Dermis blood vessel endothelial cell (primary cell): ENCODE results near the gene CNIH3. TPM values are rescaled to one million over a fixed set of nuclear protein-coding genes. Genes with fewer than 3 reads are reported as not detected.

ENCODE experiments used
- DNase-seq: peaks from one replicate; pipeline ENCODE4 v3.0.0; 2010
- total RNA-seq: library from RNA; depleted of rRNA; stranded (reverse); fragments of >200 nt; gene quantifications from 2 replicates; pipeline ENCODE4 v1.2.3, GENCODE V29; 2014

The CNIH3 gene
- total RNA-seq, 1 donor from 2014 or later: 1.4 TPM

DNA sequence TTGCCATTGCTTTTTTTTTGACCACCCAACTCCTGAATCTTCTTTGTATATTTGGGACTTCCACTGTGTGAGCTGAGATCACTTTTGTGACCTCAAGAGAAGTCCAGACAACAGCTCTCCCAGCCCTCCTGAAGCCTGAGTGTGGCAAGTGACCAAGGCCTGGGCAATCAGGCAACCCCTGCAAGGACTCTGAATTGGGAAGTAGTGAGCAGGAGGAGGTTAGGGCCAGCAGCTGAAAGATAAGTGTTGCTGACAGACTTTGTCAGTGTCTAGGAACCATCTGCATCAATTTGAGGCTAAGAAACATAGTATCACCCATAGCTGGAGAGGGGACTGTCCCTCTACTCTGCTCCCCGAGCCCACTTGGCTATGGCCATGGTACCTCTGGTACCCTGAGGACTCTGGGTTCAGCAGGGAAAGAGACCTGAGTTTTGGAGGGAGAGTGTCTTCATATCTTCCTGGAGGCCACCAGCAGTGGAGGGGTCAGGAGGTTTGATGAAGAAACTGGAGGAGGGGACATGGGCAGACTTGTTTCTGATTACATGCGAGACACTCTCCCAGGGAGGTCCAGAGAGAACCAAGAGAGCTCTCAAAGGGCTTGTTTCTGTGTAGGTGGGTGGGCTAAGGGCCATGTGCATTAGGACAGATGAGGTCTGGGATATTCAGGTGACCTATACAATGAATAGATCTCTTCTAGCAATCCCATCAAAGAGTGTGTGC is 166.3 kb downstream of the CNIH3 start:
- no peak for DNase-seq

DNA sequence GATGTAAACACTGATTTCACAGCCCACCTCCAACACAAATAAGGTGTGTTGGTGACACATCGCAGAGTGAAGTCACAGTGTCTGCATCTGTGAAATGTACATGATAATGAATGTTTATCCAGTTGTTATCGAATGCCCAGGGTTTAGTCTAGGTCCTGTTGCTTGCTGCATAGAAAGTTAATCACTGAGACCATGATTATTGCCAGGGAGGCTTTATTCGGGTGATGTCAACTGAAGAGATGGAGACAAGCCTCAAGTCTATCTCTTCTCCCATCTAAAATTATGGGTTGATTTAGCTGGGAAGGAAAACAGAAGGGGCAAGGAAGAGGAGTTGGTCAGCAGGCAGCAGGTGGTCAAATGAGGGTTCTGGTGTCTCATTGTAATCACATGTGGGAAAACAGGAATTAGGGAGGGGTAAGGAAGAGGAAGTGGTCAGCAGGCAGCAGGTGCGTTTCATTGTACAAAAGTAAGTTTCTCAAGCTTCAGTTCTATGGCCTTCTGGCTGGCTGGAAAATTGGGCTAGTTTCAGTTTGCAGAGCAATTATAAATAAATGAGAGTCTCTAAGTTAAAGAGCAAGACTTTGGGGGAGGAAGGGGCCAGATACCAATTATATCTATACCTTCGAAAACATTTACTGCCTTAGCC is 167.0 kb downstream of the CNIH3 start:
- DNase-seq: peak; percentile 2

DNA sequence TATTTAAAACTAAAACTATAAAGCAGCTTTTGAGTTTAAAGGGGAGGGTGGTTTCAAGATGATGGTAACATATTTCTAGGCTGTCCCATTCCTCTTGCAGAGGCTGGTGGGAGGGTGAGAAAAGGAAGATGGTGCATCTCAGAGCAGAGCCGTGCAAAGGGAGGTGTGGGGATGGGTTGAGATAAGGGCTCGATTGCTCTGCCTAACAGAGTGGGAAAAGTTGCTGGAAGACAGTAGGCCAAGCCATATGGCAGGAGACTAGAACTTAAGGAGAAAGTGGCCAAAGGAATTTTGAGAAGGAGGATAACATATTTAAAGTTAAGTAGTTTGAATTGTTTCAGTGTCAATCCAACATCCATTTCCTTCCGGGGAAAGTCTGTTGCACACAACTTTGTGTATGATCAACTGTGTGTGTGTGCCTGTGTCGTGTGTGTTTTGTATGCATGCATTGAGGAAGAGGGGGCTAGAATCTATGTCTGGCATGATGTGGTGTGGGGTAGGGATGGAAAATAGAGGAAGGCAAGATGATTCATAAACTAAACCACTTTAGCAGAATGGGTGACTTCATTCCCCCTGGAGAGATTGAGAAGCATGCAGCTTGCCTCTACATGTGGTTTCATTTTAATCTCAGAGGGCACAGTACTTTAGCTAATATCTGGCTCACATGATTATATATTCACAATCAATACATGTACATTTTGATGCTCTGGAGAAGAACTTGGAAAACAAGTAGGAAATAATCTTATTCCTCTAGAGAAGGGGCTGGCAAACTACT is 168.3 kb downstream of the CNIH3 start:
- no peak for DNase-seq

DNA sequence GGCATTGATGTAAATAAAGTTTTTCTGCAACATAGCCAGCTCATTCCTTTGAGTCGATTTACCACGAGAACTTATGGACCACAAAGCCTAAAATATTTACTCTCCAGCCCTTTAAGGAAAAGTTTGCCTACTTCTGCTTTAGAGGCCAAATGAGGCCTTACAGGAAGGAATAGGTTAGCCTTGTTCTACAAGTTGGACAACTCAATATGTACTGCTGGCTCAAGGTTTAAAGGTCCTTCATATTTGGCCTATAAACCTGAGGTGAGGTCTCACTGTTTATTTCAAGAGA is 168.9 kb downstream of the CNIH3 start:
- no peak for DNase-seq

DNA sequence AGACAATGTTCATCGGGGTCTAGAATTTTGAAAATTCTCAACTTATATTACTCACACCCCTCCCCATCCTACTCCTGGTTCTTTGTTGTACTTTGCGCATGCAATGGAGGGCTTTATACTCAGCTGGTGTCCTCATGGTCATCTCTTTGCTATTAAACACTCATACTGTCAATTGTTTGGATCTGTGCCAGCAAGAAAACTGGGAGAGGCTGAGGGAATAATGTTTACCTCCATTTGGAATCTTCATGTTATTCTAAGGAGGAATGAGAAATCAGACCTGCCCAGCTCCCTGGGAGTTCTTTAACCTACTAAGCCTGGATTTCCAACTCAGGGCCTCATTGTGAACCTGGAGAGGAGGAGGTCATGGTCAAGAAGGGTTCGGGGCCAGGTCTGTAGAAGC is 169.5 kb downstream of the CNIH3 start:
- DNase-seq: no peak

DNA sequence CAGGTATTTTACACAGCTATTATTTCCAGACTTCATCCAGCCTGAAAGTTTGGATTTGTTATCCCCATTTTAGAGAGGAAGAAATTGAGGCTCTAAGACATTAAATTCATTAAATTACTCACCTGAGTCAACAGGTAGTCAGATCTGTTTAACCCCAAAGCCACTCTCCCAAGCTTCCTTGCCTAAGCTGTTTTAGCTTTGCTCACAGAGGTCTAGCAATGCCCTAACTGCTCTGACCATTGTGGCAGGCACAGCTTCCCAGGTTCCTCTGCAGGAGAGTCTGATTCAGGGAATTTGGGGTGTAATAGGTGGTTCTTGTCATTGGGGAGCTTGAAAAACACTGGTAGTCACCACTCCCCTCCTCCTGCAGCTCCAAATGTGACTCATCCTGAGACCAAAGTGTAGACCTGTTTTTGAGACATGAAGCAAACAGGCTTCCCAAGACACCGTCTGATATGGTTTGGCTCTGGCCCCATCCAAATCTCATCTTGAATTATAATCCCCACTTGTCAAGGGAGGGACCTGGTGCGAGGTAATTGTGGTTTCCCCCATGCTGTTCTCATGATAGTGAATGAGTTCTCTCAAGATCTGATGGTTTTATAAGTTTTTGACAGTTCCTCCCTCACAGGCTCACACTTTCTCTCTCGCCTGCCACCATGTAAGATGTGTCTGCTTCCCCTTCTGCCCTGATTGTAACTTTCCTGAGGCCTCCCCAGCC is 170.6 kb downstream of the CNIH3 start:
- no peak for DNase-seq

DNA sequence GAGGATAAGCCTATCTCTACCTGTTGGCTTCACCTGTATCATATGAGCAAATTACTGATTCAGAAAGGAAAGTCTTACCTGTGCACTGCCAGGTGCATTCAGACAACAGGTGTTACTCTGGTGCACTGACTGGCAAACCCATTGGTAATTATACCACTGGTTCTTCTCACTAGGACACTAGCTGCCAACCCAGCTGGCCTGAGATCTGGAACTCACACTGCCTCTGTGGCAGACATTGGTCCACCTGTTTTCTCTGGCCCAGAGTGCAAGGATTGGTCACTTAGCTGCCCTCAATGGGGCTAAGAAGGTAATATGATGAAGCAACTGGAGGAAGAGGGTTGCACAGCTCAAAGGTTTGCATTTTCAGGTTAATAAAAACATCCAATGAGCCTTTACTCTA is 173.2 kb downstream of the CNIH3 start:
- DNase-seq: no peak

Other genes with a start within 250 kb of the CNIH3 start
- gene WDR26, start 181.5 kb upstream of the CNIH3 start, total RNA-seq: 70.3 and 140 TPM in 2 replicates